ENCODE measurements around the gene PHF12. TPM values are rescaled to one million over a fixed set of nuclear protein-coding genes. Genes with fewer than 3 reads are reported as not detected.

PHF12 gene
- total and polyA plus RNA-seq, 2 donors (not counting 1 experiment from before 2014, with no cell fraction given), result 10.1 to 14.2 TPM

DNA sequence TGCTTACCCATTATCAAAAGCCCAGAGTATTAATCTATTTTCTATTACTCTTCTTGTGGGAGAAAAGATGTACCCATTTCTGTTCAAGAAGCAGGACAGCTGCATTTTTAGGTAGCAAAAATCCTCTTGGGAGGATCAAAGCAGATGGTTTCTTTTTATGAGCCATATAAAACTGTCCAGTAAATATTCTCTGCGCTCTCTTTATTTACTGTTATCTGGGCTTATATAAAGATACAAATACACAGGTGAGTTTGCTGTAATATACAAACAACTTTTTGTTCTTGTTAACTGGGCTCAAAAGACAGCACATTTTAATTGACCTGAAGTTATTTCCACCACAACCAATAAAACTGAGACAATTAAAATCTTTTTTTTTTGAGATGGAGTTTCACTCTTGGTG, 10.1 kb downstream of the PHF12 start:
- Histone ChIP-seq H3K4me3 (replicated peaks in 1 of 4; ENCODE audit: control extremely low read depth in 1 of 4, insufficient read depth in 1 of 4, low read depth in 3 of 4, low read length in 4 of 4) (no peak overlapping the region), H3K36me3 (ENCODE audit: control insufficient read depth, insufficient read depth, low read length) (no peaks in the 10 kb centered on the region), H3K4me1 (ENCODE audit: control insufficient read depth, extremely low read depth, insufficient read depth, low read length) (peaks cover 2% of the 10 kb centered on the region), H3K9ac (ENCODE audit: insufficient read depth, low read length) (no peak overlapping the region), H4K20me1 (ENCODE audit: control insufficient read depth, extremely low read depth, insufficient read depth, low read length) (no peaks in the 10 kb centered on the region), H3K79me2 (ENCODE audit: control insufficient read depth, insufficient read depth, low read length) (peaks cover 91% of the 10 kb centered on the region), H2AFZ (ENCODE audit: low read length) (no peak overlapping the region), H3K27ac (ENCODE audit: insufficient read depth, low read length) (no peak overlapping the region), H3K9me3 (ENCODE audit: control insufficient read depth, insufficient read depth, low read depth, low read length) (no peaks in the 10 kb centered on the region), H3K4me2 (ENCODE audit: extremely low read depth, insufficient read depth, low read length) (no peak overlapping the region), H3K27me3 (ENCODE audit: control insufficient read depth, insufficient read depth, low read length) (no peaks in the 10 kb centered on the region)
- DNase-seq (ENCODE audit: low read depth in 2 of 2), result no peak
- TF ChIP-seq, protein P1, sequence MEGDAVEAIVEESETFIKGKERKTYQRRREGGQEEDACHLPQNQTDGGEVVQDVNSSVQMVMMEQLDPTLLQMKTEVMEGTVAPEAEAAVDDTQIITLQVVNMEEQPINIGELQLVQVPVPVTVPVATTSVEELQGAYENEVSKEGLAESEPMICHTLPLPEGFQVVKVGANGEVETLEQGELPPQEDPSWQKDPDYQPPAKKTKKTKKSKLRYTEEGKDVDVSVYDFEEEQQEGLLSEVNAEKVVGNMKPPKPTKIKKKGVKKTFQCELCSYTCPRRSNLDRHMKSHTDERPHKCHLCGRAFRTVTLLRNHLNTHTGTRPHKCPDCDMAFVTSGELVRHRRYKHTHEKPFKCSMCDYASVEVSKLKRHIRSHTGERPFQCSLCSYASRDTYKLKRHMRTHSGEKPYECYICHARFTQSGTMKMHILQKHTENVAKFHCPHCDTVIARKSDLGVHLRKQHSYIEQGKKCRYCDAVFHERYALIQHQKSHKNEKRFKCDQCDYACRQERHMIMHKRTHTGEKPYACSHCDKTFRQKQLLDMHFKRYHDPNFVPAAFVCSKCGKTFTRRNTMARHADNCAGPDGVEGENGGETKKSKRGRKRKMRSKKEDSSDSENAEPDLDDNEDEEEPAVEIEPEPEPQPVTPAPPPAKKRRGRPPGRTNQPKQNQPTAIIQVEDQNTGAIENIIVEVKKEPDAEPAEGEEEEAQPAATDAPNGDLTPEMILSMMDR (conservative IDR thresholded peaks at IDR 0.05 in 1 of 2, IDR thresholded peaks at IDR 0.05 in 1 of 2; ENCODE audit: low read depth in 1 of 2, low read length in 2 of 2), result no peak
- TF ChIP-seq EZH2 (IDR thresholded peaks at IDR 0.05; ENCODE audit: low read length, missing control alignments), result no peak

DNA sequence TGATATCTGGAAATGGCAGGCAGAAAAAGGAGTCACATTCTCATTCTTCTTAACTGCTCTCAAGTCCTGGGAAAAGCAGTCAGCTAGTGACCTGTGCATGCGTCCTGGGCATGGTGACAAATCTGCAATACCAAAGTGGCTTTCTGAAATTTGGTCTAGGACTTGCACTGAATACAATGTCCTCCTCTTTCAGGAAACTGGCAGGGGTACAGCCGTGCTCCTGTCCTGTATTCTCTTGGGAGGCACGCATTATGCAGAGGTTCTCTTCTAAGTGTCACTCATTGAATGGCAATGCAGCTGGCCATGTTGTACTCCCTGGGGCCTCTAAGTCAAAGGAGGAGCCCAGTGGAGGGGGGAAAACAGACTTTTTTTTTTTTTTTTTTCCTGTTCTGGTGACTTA, 10.6 kb downstream of the PHF12 start:
- no peaks in the 10 kb centered on the region for H3K36me3 ChIP-seq (ENCODE audit: control insufficient read depth, insufficient read depth, low read length)
- no peak overlapping the region for H3K9ac ChIP-seq (ENCODE audit: insufficient read depth, low read length)
- H2AFZ ChIP-seq (ENCODE audit: low read length), result no peak overlapping the region
- H3K79me2 ChIP-seq (ENCODE audit: control insufficient read depth, insufficient read depth, low read length), result peaks cover 92% of the 10 kb centered on the region
- no peaks in the 10 kb centered on the region for H4K20me1 ChIP-seq (ENCODE audit: control insufficient read depth, extremely low read depth, insufficient read depth, low read length)
- no peaks in the 10 kb centered on the region for H3K27me3 ChIP-seq (ENCODE audit: control insufficient read depth, insufficient read depth, low read length)
- no peak overlapping the region for H3K4me3 ChIP-seq (replicated peaks in 1 of 4; ENCODE audit: control extremely low read depth in 1 of 4, insufficient read depth in 1 of 4, low read depth in 3 of 4, low read length in 4 of 4)
- peaks cover 6% of the 10 kb centered on the region for H3K4me1 ChIP-seq (ENCODE audit: control insufficient read depth, extremely low read depth, insufficient read depth, low read length)
- TF ChIP-seq, protein P1 (conservative IDR thresholded peaks at IDR 0.05 in 1 of 2, IDR thresholded peaks at IDR 0.05 in 1 of 2; ENCODE audit: low read depth in 1 of 2, low read length in 2 of 2), result no peak
- no peak for TF ChIP-seq EZH2 (IDR thresholded peaks at IDR 0.05; ENCODE audit: low read length, missing control alignments)
- no peak overlapping the region for H3K4me2 ChIP-seq (ENCODE audit: extremely low read depth, insufficient read depth, low read length)
- H3K9me3 ChIP-seq (ENCODE audit: control insufficient read depth, insufficient read depth, low read depth, low read length), result no peaks in the 10 kb centered on the region
- no peak overlapping the region for H3K27ac ChIP-seq (ENCODE audit: insufficient read depth, low read length)
- DNase-seq (ENCODE audit: low read depth in 2 of 2), result no peak

DNA sequence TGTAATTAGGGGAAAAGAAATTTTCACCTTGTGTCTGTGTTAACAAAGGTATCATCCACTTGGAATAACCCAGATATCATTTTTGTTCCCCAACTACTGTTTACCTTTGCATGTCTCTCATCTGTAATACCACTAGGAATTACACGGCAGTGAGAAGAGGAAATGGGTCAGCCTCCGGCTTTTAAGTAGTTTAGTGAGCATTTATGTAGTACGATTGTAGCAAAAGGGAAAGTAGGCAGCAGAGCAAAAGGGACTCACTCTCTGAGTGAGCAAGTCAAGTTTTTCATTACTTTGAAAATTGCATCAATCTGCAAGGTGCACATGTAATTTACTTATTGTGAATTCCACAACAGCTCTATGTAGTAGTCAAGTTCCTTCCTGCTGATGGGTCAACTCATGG, 11.2 kb downstream of the PHF12 start:
- H3K4me2 ChIP-seq (ENCODE audit: extremely low read depth, insufficient read depth, low read length), result no peak overlapping the region
- no peak overlapping the region for H2AFZ ChIP-seq (ENCODE audit: low read length)
- no peak overlapping the region for H3K27ac ChIP-seq (ENCODE audit: insufficient read depth, low read length)
- TF ChIP-seq, protein P1 (conservative IDR thresholded peaks at IDR 0.05 in 1 of 2, IDR thresholded peaks at IDR 0.05 in 1 of 2; ENCODE audit: low read depth in 1 of 2, low read length in 2 of 2), result no peak
- no peak for TF ChIP-seq EZH2 (IDR thresholded peaks at IDR 0.05; ENCODE audit: low read length, missing control alignments)
- peaks cover 6% of the 10 kb centered on the region for H3K4me1 ChIP-seq (ENCODE audit: control insufficient read depth, extremely low read depth, insufficient read depth, low read length)
- H4K20me1 ChIP-seq (ENCODE audit: control insufficient read depth, extremely low read depth, insufficient read depth, low read length), result no peaks in the 10 kb centered on the region
- H3K27me3 ChIP-seq (ENCODE audit: control insufficient read depth, insufficient read depth, low read length), result no peaks in the 10 kb centered on the region
- DNase-seq (ENCODE audit: low read depth in 2 of 2), result no peak
- H3K9me3 ChIP-seq (ENCODE audit: control insufficient read depth, insufficient read depth, low read depth, low read length), result no peaks in the 10 kb centered on the region
- peaks cover 92% of the 10 kb centered on the region for H3K79me2 ChIP-seq (ENCODE audit: control insufficient read depth, insufficient read depth, low read length)
- no peak overlapping the region for H3K9ac ChIP-seq (ENCODE audit: insufficient read depth, low read length)
- H3K4me3 ChIP-seq (replicated peaks in 1 of 4; ENCODE audit: control extremely low read depth in 1 of 4, insufficient read depth in 1 of 4, low read depth in 3 of 4, low read length in 4 of 4), result no peak overlapping the region
- no peaks in the 10 kb centered on the region for H3K36me3 ChIP-seq (ENCODE audit: control insufficient read depth, insufficient read depth, low read length)
